22Rv1 (cell line): ENCODE data around the gene ZNFX1.
A peak's percentile ranks its signal among the peaks of the same experiment; 100 is the strongest.

ENCODE experiments used
- H3K27ac ChIP-seq: fragments of 450-650 bp; 2 replicates; pipeline ENCODE4 v1.5.1; 2017
- CTCF ChIP-seq: fragments of 450-650 bp; IDR thresholded peaks from 2 replicates; pipeline ENCODE4 v1.5.1; 2017; ENCODE audit warnings: mild to moderate bottlenecking
- ZFX ChIP-seq: fragments of 450-650 bp; IDR thresholded peaks from 2 replicates; pipeline ENCODE4 v1.6.1; 2017; ENCODE audit warnings: antibody characterized with exemption, borderline replicate concordance

ZNFX1 gene

GRCh38 chr20:49291200-49291599 lies 13.3 kb upstream of the ZNFX1 start:
- H3K27ac ChIP-seq, result peak overlapping the region; percentile 33
- TF ChIP-seq CTCF, result no peak
- no peak for TF ChIP-seq ZFX

- no peak for TF ChIP-seq ZFX
- no peak for TF ChIP-seq CTCF
- peak overlapping the region; percentile 33 for H3K27ac ChIP-seq
Measured at GRCh38 chr20:49290608-49291191, 12.8 kb upstream of the ZNFX1 start.

GRCh38 chr20:49288784-49289696 lies 11.2 kb upstream of the ZNFX1 start:
- no peak for TF ChIP-seq ZFX
- no peak for TF ChIP-seq CTCF
- peak overlapping the region; percentile 73 for H3K27ac ChIP-seq

- TF ChIP-seq CTCF, result no peak
- no peak for TF ChIP-seq ZFX
- peak overlapping the region; percentile 73 for H3K27ac ChIP-seq
Measured at GRCh38 chr20:49288250-49288751, 10.4 kb upstream of the ZNFX1 start.

GRCh38 chr20:49287555-49288249 lies 9.8 kb upstream of the ZNFX1 start:
- H3K27ac ChIP-seq, result peak overlapping the region; percentile 73
- no peak for TF ChIP-seq CTCF
- TF ChIP-seq ZFX, result no peak

- peak overlapping the region; percentile 73 for H3K27ac ChIP-seq
- TF ChIP-seq CTCF (no peak), ZFX (no peak)
Measured at GRCh38 chr20:49286689-49287551, 9.1 kb upstream of the ZNFX1 start.
